Fibroblast of the aortic adventitia (primary cell): ENCODE data around the gene PRR18. TPM values are rescaled to one million over a fixed set of nuclear protein-coding genes. Genes with fewer than 3 reads are reported as not detected.
"Not testable (repeated sequence)": the region's sequence is repeated elsewhere in the genome, so short reads cannot be mapped to it uniquely, and the experiment has no call there.

ENCODE experiments used
- DNase-seq: peaks from one replicate; pipeline ENCODE4 v3.0.0-alpha.2; 2010; ENCODE audit warnings: low read depth
- H3K4me3 ChIP-seq: 2 replicates; pipeline ENCODE4 v1.5.1; 2011; ENCODE audit warnings: low read depth, mild to moderate bottlenecking, control low read depth, low read length, moderate library complexity
- CTCF ChIP-seq: IDR thresholded peaks from 2 replicates; pipeline ENCODE4 v1.5.1; 2011; ENCODE audit warnings: mild to moderate bottlenecking, low read length, control low read depth, inconsistent platforms; ENCODE audit not compliant: insufficient read depth
- total RNA-seq: library from RNA; depleted of rRNA; stranded (reverse); fragments of >200 nt; gene quantifications from 2 replicates; pipeline ENCODE4 v1.2.3, GENCODE V29; 2012; ENCODE audit warnings: low replicate concordance

PRR18 gene
- total RNA-seq, 1 donor = not detected

GRCh38 chr6:166348305-166348949, 40.2 kb upstream of the PRR18 start:
- TF ChIP-seq CTCF = no peak
- H3K4me3 ChIP-seq = no peak overlapping the region
- DNase-seq = no peak

DNA sequence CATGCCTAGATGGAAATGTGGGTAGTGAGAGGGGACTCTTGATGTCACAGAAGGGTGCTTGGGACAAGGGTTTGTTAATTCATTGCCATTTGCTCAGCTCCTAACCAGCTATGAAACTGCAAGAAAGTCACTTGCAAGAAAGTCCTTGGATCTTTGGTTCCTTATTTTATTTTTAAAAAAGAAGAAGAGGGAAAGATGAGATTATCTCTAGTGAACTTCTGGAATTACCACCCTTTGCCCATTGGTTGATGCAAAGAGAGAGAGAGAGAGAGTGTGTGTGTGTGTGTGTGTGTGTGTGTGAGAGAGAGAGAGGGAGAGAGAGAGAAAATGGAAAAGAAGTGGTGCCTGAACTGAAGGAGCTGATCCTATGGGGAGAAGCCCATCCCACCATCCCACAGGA, 38.8 kb upstream of the PRR18 start:
- H3K4me3 ChIP-seq = no peak overlapping the region
- TF ChIP-seq CTCF = no peak
- DNase-seq = no peak

GRCh38 chr6:166346449-166346848, 38.3 kb upstream of the PRR18 start:
- H3K4me3 ChIP-seq = no peak overlapping the region
- no peak for TF ChIP-seq CTCF

GRCh38 chr6:166345672-166346071, 37.5 kb upstream of the PRR18 start:
- DNase-seq, H3K4me3 ChIP-seq: not testable (repeated sequence)

More at GRCh38 chr6:166346449-166346848, 38.3 kb upstream of the PRR18 start:
- DNase-seq = no peak

- not testable (repeated sequence) for DNase-seq, H3K4me3 ChIP-seq
Observed at GRCh38 chr6:166344921-166345320, 36.7 kb upstream of the PRR18 start.

- no peak for TF ChIP-seq CTCF
- H3K4me3 ChIP-seq = no peak overlapping the region
- DNase-seq = no peak
Observed at GRCh38 chr6:166344240-166344639, 36.0 kb upstream of the PRR18 start.

GRCh38 chr6:166343150-166343487, 34.9 kb upstream of the PRR18 start:
- H3K4me3 ChIP-seq = peak overlapping the region; percentile 99
- TF ChIP-seq CTCF = no peak
- no peak for DNase-seq

GRCh38 chr6:166342349-166343149, 34.4 kb upstream of the PRR18 start, which contains the start of gene SFT2D1:
Gene SFT2D1 (minus strand): TSS chr6:166342545. CDS start chr6:166342481, 64 bp downstream.
- TF ChIP-seq CTCF = no peak

More at GRCh38 chr6:166342349-166343149, 34.4 kb upstream of the PRR18 start, which contains the start of gene SFT2D1:
- H3K4me3 ChIP-seq = peak within 1 kb of the TSS; percentile 99
- DNase-seq = peak; percentile 81
